T-helper 1 cell treated with Interleukin-12 subunit alpha and Interleukin-12 subunit beta and Interleukin-4 antibody, amounts not matched to agents 30 μg/mL and 1 μg/mL, for 36 hours (primary cell): ENCODE measurements around the gene TTC23.

Experiments
- H3K27ac Mint-ChIP-seq: one replicate; pipeline ENCODE4 v1.8.0; 2021; ENCODE audit warnings: mild to moderate bottlenecking, mixed read lengths
- H3K27me3 Mint-ChIP-seq: one replicate; pipeline ENCODE4 v1.8.0; 2021; ENCODE audit warnings: low read depth, mixed read lengths
- H3K36me3 Mint-ChIP-seq: one replicate; pipeline ENCODE4 v1.8.0; 2021; ENCODE audit warnings: low read depth, mixed read lengths
- H3K4me1 Mint-ChIP-seq: one replicate; pipeline ENCODE4 v1.8.0; 2021; ENCODE audit warnings: low read depth, mixed read lengths
- H3K4me3 Mint-ChIP-seq: one replicate; pipeline ENCODE4 v1.8.0; 2021; ENCODE audit warnings: mild to moderate bottlenecking, moderate library complexity, mixed read lengths
- H3K9me3 Mint-ChIP-seq: one replicate; pipeline ENCODE4 v1.8.0; 2021; ENCODE audit warnings: mixed read lengths

TTC23 gene

GRCh38 chr15:99170476-99171065 lies 78.8 kb downstream of the TTC23 start:
- Mint-ChIP-seq H3K36me3 (no peaks in the 10 kb centered on the region), H3K27me3 (no peaks in the 10 kb centered on the region), H3K4me3 (no peak overlapping the region), H3K4me1 (peaks cover 2% of the 10 kb centered on the region), H3K9me3 (no peaks in the 10 kb centered on the region), H3K27ac (no peak overlapping the region)

DNA sequence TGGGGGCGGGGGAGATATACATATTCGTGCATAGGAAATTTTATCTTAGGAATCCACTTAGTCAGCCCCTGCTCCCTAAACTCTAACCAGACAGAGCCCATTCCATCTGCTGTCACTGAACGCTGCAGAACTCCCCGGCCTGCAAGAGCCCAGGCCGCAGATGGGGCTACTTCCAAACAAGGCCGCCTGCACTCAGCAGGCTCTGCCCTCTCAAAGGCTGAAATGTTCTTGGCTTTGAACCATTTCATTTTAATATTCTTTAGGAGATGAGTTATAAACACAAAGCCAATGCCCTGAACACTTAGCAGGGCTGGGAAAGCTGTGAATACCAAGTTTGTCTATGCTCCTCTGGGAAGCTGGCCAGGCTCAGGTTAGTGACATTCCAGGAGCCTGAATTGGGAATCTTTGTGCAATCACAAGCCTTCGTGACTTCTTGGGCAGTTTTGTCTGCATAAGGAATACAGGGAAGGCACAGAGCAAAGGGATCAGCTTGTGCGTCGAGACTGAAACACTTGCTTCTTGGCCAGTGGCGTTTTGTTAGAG lies 79.5 kb downstream of the TTC23 start:
- Mint-ChIP-seq H3K4me1 (peaks cover 2% of the 10 kb centered on the region), H3K27me3 (no peaks in the 10 kb centered on the region), H3K9me3 (no peaks in the 10 kb centered on the region), H3K27ac (no peak overlapping the region), H3K4me3 (no peak overlapping the region), H3K36me3 (no peaks in the 10 kb centered on the region)

GRCh38 chr15:99168601-99169580 lies 80.5 kb downstream of the TTC23 start:
- no peak overlapping the region for H3K27ac Mint-ChIP-seq
- H3K27me3 Mint-ChIP-seq: no peaks in the 10 kb centered on the region
- no peaks in the 10 kb centered on the region for H3K36me3 Mint-ChIP-seq
- peaks cover 10% of the 10 kb centered on the region for H3K4me1 Mint-ChIP-seq
- H3K4me3 Mint-ChIP-seq: no peak overlapping the region
- no peaks in the 10 kb centered on the region for H3K9me3 Mint-ChIP-seq

- H3K4me3 Mint-ChIP-seq: no peak overlapping the region
- H3K36me3 Mint-ChIP-seq: peaks cover 1% of the 10 kb centered on the region
- no peak overlapping the region for H3K27ac Mint-ChIP-seq
- H3K9me3 Mint-ChIP-seq: no peaks in the 10 kb centered on the region
- H3K4me1 Mint-ChIP-seq: peaks cover 22% of the 10 kb centered on the region
- H3K27me3 Mint-ChIP-seq: no peaks in the 10 kb centered on the region
Observed at GRCh38 chr15:99167640-99168039, 81.7 kb downstream of the TTC23 start.

DNA sequence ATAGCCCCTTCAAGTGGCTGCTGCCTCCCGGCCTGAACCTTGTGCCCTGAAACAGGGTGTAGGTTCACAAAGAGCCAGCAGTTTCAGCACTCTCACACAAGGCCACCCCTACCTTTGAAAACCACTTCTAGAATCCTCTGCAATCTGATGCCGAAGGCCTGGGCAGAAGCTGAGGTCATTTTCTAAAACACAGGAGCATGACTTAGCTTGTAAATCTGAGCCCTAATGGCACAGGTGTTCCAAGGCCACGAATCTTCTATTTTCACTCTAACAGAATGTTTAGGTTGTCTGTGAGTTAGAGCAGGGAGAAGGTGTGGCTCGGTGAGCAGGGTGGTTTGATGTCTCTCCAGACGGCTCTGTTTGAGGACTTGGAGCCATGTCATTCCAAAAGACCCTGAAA lies 82.2 kb downstream of the TTC23 start:
- Mint-ChIP-seq H3K9me3 (no peaks in the 10 kb centered on the region), H3K27ac (no peak overlapping the region), H3K4me1 (peaks cover 23% of the 10 kb centered on the region), H3K4me3 (no peak overlapping the region), H3K27me3 (no peaks in the 10 kb centered on the region), H3K36me3 (peaks cover 1% of the 10 kb centered on the region)

GRCh38 chr15:99165956-99166689 lies 83.3 kb downstream of the TTC23 start:
- Mint-ChIP-seq H3K27ac (no peak overlapping the region), H3K4me1 (peaks cover 23% of the 10 kb centered on the region), H3K36me3 (peaks cover 1% of the 10 kb centered on the region), H3K9me3 (no peaks in the 10 kb centered on the region), H3K27me3 (no peaks in the 10 kb centered on the region), H3K4me3 (no peak overlapping the region)

GRCh38 chr15:99165020-99165790 lies 84.2 kb downstream of the TTC23 start:
- Mint-ChIP-seq H3K36me3 (peaks cover 1% of the 10 kb centered on the region), H3K4me3 (no peak overlapping the region), H3K9me3 (no peaks in the 10 kb centered on the region), H3K27ac (no peak overlapping the region), H3K27me3 (no peaks in the 10 kb centered on the region), H3K4me1 (peaks cover 23% of the 10 kb centered on the region)

- Mint-ChIP-seq H3K9me3 (no peaks in the 10 kb centered on the region), H3K27me3 (no peaks in the 10 kb centered on the region), H3K4me1 (peaks cover 23% of the 10 kb centered on the region), H3K36me3 (peaks cover 1% of the 10 kb centered on the region), H3K4me3 (no peak overlapping the region), H3K27ac (no peak overlapping the region)
Observed at GRCh38 chr15:99164119-99164518, 85.3 kb downstream of the TTC23 start.

- Mint-ChIP-seq H3K9me3 (no peaks in the 10 kb centered on the region), H3K36me3 (peaks cover 1% of the 10 kb centered on the region), H3K27ac (peak overlapping the region; percentile 85), H3K4me1 (peaks cover 23% of the 10 kb centered on the region), H3K27me3 (no peaks in the 10 kb centered on the region), H3K4me3 (no peak overlapping the region)
Observed at GRCh38 chr15:99163271-99164062, 85.9 kb downstream of the TTC23 start.

GRCh38 chr15:99158626-99159412 lies 90.6 kb downstream of the TTC23 start:
- Mint-ChIP-seq H3K27ac (no peak overlapping the region), H3K4me1 (peaks cover 18% of the 10 kb centered on the region), H3K27me3 (no peaks in the 10 kb centered on the region), H3K36me3 (peaks cover 1% of the 10 kb centered on the region), H3K9me3 (no peaks in the 10 kb centered on the region), H3K4me3 (no peak overlapping the region)

DNA sequence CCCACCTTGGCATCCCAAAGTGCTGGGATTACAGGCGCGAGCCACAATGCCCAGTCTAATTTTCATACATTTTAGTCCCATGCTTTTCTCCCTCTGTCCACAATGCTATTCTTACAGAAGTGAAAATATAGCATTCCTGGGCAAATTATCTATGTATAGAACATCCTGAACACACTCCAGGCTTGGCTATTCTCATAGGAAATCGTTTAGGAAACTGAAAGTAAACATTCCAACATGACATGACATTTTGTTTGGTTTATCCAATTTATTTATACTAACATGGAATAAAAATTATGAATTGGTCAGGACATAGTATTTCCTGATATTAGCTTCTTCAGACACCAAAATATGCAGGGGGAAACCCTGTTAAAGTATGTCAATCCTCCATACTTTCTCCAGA lies 91.9 kb downstream of the TTC23 start:
- Mint-ChIP-seq H3K27ac (no peak overlapping the region), H3K27me3 (no peaks in the 10 kb centered on the region), H3K9me3 (no peaks in the 10 kb centered on the region), H3K4me3 (no peak overlapping the region), H3K4me1 (peaks cover 6% of the 10 kb centered on the region), H3K36me3 (no peaks in the 10 kb centered on the region)

GRCh38 chr15:99155961-99156443 lies 93.4 kb downstream of the TTC23 start:
- Mint-ChIP-seq H3K4me3 (no peak overlapping the region), H3K27me3 (no peaks in the 10 kb centered on the region), H3K9me3 (no peaks in the 10 kb centered on the region), H3K4me1 (peaks cover 6% of the 10 kb centered on the region), H3K27ac (no peak overlapping the region), H3K36me3 (no peaks in the 10 kb centered on the region)

GRCh38 chr15:99154271-99154670 lies 95.1 kb downstream of the TTC23 start:
- H3K27me3 Mint-ChIP-seq: no peaks in the 10 kb centered on the region
- no peaks in the 10 kb centered on the region for H3K36me3 Mint-ChIP-seq
- no peak overlapping the region for H3K4me3 Mint-ChIP-seq
- H3K27ac Mint-ChIP-seq: no peak overlapping the region
- no peaks in the 10 kb centered on the region for H3K9me3 Mint-ChIP-seq
- H3K4me1 Mint-ChIP-seq: peaks cover 6% of the 10 kb centered on the region
